HS-5 (cell line): Measurements from ENCODE around the gene M1AP.
"Not testable (repeated sequence)": the region's sequence is repeated elsewhere in the genome, so short reads cannot be mapped to it uniquely, and the experiment has no call there.

Experiments
- DNase-seq: peaks from one replicate; pipeline ENCODE4 v3.0.0-alpha.2; 2012; ENCODE audit warnings: low read depth

The M1AP gene

DNA sequence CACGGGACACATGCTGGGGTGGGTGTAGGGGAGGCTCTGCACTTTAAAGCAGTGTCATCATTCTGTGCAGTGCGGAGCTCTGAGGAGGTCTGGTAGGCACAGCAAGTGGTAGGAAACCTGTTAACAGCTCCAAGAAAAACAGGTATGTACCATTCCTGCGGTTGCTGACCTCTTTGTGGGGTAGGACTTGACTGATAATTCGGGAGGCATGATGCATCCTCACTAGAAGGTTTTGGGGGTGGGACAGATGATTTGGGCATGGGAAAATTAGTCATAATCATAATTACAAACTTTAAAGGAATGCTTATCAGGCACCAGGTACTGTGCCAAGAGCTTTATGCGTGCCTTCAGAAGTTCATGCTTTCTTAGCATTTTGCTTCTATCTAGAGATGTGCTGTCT is 83.9 kb downstream of the M1AP start:
- DNase-seq, result peak; percentile 74

DNA sequence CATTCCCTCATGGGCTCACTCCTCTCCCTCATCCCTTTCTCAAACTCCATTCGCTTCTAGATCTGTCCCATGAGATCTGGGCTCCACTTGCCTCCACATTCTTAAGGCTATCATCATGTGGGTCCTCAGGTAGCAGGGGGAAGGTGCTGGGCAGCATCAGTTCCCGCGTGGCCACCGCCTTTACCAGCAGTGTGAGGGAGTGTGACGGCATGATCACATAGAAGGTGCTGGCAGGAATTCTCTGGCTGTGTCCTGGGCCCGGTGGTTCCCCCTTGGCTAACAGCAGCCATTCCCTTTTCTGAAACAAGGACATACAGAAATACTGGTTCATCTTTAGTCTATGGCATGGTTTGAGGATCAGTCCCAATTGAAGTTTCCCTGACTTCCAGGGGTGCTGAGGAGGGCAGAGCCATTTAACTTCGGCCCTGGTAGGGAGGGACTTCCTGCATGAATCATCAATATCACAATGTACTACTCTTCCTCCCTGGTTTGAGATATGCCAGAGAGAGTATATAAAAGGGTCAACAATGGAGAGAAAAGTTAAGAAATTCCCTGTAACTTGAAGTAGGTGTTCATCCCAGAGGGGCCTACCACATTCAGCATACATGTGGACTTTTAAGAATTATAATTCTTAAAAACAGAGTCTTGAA is 85.9 kb downstream of the M1AP start:
- no peak for DNase-seq

DNA sequence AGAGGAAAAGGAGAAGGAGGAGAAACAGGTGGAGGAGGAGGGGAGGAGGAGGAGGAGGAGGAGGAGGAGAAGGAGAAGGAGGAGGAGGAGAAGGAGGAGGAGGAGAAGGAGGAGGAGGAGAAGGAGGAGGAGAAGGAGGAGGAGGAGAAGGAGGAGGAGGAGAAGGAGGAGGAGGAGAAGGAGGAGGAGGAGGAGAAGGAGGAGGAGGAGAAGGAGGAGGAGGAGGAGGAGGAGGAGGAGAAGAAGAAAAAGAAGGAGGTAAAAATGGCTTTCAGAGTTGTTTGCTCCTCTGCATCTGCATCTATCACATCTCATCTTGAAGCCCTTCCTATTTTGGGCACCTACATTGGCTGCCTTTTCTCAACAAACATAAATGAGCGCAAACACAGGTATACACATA is 87.1 kb downstream of the M1AP start:
- not testable (repeated sequence) for DNase-seq

DNA sequence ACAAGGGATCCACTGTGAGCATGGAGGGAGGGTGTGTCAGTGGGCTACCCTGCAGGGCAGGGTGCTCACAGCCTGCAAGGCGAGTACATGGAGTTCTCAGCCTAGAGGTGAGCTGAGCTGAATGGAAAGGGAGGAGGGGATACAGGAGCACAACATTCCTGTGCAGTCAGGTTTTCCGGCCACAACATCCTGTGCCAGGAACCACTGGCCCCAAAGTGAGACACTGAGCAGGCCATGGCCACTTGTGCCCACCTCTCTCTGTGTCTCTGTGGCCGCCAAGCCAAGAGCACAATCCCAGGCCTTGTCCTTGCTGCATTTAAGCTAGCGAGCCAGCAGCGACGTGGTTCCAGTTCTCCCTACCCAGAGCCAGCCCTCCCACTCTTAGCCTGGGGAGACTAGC is 87.5 kb downstream of the M1AP start:
- DNase-seq, result no peak

DNA sequence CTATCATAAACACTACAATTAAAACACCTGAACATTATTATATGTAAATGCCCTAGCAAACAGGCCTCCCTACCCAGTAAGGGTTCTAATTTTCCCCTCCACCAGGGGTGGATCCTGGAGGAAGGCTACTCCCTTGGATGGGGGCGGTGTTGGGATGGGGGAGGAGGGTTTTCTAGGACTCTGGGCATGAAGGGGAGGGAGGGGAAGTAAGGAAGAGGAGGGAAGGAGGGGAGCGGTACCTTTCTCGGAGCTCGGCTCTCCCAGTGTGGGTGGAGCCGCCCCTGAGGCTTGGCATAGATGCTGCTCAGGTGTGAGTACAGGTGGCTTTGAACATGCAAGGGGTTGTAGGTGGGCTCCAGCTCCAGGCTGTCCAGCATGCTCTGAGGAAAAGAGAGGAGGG is 88.2 kb downstream of the M1AP start:
- DNase-seq, result no peak

DNA sequence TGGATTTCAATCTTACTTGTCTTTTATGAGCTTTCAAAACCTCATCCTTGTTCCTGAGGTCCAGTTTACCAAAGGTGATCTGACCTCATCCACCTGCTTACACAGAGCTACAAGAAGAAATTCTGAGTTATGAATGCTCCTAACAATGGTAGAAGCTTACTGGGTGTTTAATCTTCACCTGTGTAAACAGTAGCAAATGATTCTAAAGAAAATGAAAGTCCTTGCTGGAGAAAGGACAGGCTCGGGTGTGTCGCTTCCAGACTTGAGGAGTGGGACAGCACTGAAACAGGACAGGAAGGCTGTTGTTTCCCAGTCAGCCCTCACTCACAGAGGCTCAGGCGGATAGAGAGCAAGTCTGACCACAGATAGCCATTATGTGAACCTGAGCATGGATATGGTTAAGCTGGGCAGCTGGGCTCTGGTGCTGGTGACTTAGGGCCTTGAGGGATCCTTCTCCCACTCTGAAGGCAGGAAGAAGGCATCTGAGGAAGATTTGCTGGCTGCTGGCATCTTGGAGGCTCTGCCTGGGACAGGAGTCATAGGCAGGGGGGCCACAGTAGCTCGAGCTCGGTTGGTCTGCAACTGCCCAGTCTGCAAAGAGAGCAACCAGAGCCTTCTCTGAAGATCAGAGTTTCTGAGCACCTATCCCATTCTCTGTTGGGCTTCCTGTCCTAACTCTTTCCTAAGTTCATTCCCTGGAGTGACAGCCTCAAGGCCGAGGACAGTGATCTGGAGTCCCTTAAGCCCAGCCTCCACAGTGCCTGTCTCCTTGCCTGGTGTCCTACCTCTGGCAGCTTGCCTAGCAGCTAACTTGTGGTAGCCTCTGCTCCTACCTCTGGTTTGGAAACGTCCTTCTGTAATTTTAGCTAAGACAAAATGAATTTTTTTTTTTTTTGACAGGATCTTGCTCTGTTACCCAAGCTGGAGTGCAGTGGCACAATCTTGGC is 89.6 kb downstream of the M1AP start:
- DNase-seq, result no peak

DNA sequence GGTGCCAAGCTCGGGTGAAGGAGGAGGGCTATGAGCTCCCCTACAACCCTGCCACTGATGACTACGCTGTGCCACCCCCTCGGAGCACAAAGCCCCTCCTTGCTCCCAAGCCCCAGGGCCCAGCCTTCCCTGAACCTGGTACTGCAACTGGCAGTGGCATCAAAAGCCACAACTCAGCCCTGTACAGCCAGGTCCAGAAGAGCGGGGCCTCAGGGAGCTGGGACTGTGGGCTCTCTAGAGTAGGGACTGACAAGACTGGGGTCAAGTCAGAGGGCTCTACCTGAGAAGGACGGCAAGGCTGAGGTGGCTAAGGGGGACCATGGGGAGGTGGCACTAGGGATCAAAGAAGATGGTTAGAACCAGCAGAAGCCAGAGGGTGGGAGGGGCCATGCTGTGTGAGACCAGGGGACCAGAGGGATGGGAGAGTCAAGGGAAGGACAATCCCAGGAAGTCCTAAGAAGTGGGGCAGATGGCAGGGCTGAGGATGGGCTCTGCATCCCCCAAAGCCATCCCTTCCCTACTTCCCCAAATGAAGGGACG is 91.2 kb downstream of the M1AP start:
- DNase-seq, result no peak

DNA sequence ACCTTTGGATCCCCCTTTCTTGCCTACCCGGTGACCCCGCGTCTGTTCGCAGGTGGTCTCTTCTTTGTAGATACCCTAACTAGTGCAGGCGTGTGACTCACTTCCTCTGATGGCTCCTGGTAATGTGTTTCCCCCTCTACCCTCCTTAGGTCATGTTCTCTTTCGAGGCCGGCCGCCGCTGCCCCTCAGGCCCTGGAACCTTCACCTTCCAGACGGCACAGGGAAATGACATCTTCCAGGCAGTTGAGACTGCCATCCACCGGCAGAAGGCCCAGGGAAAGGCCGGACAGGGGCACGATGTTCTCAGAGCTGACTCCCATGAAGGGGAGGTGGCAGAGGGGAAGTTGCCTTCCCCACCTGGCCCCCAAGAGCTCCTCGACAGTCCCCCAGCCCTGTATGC is 92.0 kb downstream of the M1AP start:
- DNase-seq, result no peak

DNA sequence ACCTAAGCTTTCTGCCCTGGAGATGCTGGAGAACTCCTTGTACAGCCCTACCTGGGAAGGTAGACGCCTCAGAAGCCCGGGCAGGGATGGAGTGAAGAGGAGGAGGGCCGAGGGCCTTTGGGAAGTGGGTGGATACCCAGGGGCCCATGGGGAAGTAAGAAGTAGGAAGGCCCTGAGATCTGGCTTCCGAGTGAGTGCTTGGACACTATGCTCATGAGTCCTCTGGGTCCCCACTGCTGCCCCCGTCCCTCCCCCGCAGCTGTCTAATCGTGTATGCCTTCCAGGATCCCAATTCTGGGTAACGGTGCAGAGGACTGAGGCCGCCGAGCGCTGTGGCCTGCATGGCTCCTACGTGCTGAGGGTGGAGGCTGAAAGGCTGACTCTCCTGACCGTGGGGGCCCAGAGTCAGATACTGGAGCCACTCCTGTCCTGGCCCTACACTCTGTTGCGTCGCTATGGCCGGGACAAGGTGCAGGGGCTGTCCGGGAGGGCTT is 92.5 kb downstream of the M1AP start:
- no peak for DNase-seq

DNA sequence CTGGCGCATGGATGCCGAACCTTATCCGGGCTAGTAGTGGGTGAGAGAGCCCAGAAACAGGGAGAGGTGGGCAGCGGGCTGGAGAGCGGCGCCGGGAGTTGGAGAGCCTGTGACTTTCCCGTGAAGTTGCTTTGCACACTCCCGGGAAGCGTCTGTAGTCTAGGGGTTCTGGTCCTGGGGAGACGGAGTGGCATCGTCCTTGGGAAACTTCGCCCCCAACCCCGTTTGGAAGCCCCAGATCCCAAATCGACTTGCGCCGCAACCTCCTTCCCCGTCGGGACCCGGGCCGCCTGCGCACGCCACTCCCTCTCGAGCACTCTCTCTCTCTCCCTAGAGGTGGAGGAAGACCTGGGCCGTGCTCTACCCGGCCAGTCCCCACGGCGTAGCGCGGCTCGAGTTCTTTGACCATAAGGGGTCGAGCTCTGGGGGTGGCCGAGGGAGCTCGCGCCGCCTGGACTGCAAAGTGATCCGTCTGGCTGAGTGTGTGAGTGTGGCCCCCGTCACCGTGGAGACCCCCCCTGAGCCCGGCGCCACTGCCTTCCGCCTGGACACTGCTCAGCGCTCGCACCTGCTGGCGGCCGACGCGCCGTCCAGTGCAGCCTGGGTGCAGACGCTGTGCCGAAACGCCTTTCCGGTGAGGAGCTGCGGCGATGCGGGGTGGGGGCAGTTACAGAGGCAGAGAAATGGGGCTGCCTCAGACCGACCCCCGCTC is 93.2 kb downstream of the M1AP start:
- no peak for DNase-seq

DNA sequence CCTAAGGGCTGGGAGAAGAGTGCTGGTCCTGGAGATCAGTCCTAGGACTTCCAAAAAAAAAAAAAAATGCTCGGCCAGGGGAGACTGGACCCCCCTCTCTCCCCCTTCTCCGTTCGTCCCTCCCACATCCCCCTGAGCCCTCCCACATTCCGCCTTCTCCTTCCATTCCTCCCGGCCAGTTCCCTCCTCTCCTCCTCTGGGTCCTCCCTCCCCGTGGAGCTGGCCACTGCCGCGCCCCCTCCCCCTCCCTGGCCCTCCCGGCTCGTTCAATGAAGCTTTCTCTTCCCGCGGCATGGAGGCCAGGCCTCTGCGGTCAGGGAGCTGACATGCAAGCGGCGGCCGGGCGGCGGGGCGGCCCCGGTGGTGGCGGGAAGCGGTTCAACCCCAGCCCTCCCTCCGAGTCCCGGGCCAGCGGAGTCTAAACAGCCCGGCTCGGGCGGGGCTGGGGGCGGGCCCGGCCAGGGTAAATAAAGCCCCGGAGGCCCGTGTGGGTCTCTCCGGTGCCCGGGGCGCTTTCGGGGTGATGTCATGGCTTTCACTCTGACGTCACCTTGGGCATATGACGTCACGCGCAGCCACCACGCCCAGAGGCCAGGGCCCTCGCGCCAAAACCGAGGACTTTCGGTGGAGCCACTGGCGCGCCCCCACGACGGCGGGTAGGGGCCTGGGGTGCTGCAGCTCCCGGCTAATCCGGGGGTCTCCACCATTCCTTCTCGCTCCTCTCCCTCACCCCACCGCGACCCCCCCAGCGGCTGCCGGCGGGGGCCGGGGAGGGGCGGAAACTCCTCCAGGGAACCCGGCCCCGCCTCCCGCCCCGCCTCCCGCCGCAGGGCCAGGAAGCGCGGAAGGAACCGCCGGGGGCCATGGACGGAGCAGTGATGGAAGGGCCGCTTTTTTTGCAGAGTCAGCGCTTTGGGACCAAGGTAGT is 94.0 kb downstream of the M1AP start, which contains the start of the genes DOK1 and LOXL3:
DOK1 (plus strand) TSS at position 829 of the 928 bp plus-strand sequence; CDS start at position 864, 35 bp downstream.
LOXL3 (minus strand) TSS at position 51 of the 928 bp plus-strand sequence. CDS start 1,308 bp downstream, outside the sequence.
- DNase-seq, result no peak

DNA sequence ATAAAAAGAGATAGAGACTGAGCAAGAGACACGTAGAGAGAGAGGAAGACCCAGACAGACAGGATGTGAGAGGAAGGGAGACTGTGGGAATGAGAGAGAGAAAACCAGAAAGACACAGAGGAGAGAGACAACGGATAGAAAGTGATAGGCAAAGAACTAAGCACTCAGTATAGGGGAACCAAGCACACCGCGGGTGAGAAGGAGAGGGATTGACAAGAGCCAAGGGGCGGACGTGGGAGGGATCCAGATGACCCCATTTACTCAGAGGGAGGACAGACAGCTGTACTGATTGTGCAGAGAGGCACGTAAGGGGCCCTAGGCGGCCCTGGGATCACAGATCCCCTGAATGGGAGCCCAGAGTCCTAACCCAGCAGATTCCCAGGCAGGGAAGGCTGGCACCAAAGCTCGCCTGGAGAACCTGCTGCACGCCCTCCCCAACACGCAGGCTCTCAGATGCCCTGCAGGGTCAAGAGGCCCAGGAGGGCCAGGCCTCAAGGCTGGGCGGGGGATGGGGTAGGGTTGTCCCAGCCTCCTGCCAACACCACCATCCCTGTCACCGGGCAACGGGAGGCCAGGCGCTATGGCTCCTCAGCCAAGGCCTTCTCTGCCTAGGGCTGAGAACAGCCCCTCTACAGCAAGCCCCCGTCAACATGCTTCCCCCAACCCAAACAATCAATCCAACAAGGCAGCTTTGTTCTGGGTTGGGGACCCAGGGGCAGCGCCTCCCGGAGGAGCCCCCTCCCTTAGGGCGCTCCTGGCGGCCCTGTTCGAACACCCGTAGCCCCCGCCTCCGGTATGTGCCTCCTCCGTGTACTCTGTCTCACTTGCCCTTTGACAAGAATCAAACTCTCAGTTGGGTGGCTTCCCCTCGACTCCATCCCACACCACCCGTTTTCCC is 95.0 kb downstream of the M1AP start:
- DNase-seq, result no peak

DNA sequence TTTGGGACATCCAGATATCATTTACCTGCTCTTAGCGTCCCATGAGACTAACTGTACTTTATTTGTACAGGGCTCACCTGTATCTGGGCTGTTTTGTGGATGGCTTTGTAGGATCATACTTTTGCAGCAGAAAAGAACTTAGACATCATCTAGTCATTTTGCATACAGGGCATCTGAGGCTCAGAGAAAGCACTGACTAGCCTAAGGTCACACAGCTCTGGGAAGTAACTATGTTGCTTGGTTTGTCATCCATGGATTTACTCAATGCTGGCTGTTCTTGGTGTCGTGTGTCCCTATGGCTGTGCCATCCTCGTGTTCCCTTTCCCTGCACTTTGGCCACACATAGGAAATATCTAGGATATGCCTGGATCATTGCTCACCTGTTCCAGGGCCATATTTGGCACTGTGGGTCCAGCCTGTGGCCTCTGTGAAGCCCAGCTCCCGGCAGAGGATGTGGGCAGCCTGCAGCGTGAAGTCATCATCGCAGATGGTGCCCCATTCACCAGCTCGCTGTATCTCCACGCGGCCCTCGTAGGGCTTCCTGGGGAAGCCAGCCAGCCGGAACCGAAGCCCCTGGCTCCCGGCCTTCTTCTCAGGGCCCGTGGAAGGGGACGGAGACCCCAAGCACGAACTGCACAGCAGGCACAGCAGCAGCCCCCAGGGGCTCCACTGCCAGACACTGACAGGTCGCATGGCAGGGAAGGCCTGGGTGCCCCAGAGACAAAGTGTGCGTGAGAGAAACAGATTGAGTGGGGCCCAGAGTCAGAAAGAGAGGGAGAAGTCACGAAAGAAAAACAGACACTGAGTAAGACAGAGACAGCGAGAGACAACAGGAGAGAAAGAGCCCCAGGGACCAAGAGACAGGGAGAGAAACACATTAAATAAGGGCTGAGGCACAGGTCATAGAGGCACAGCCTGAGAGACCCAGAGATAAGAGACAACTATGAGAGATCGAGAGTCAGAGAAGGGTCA is 95.9 kb downstream of the M1AP start:
- DNase-seq, result no peak

DNA sequence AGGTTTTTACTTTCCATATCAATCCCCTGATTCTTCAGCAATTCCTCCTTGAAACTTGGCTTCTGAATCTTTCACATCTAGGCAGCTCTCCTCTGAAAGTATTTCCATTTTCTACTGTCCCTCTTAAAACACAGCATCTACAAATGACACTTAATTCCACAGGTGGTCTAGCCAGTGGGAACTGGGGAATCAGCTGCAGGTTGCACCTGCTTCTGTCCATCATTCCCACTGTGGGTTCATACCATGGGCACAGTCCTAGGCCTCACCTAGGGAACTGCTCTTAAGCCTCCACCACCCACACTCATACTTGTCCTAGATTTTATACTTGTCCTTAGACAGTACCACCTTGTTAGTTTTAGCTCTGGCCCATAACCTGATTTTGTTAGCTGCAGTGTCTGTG is 96.6 kb downstream of the M1AP start:
- no peak for DNase-seq

DNA sequence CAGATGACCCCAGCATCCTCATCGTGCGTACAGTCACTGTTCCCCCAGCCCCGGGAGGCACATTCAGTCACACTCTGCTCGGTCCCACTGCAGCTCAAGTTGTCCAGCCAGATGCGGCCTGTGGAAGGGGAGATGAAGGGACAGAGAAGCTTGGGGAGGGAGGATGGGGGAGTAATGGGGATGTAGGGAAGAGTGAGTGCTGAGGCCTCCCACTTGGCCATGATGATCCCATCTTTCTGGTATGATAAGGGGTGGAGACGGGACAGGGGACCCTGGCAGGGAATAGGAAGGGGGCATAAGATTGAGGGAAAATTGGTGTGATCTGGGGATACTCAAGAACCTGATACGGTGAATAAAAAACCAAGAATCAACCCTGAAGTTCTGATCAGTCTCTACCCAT is 97.9 kb downstream of the M1AP start:
- no peak for DNase-seq

DNA sequence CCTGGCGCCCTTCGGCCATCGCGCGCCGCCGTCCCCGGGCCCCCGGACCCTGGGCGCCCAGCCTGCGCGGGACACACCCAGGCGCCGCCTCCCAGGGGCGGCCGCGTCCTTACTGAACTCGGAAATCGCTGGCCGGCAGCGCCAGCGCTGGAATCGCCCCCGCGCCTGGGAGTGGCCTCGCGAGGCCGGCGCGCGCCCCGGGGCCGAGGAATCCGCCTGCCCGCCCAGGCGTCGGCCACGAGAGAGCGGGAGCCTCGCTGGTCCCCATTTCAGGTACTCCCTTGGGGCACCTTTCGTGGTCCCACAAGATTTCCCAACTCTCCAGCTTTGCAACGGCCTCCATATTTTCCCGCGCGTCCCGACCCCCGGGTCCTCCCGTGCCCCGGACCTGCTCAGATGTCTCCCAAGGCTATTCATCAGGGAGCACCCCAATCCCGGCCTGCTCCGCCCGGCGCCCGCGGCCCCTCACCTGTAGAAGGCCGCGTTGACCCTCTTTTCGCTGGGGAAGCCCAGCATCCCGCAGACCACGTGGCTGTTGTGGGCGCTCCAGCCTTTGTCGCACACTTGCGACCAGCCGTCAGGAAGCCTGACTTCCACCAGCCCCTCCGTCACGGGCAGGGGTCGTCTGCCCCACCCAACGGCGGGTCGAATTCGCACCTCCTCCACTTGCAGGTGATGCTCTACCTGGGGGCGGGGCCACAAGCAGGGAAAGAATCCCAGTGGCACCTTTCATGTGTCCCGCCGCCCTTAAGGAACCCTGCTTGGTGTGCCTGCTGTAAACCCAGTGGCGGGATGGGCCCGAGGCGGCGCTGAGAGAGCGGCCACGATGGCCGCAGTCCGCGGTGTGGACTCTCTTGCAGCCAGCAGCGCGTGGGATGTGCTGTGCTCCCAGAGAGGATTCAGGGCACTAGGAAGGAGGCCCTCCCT is 99.0 kb downstream of the M1AP start:
- no peak for DNase-seq

DNA sequence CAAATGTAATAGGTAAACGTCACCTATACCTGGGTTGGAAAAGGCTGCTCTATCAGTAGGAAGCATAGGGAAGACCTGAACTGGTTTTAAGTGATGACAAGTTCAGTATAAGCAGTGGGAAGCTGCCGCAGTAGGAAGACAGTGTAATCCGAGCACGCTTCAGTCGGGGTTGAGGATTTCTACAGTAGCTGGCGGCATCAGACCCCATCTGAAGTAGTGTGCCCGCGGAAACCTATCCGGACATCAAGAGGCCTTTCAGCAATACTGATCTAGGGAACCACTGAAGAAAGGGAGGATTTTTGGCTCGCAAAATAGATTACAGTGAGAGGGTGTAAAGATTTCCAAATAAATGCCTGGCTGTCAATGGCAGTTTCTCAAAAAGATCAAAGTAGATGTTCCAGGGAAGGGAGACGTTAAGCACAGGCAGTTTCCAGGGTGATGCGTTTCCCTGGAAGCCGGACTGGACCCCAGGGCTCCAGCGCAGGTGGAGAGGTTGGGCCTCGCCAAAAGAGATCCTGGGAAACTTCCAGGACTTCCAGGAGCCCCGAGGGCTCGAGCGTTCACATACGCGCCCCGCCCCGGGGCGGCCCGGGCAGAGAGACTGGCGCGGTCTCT is 99.7 kb downstream of the M1AP start:
- no peak for DNase-seq
